Thymus (tissue), 11 donors: ENCODE data around the gene EML4. TPM values are rescaled to one million over a fixed set of nuclear protein-coding genes. Genes with fewer than 3 reads are reported as not detected.
A peak's percentile ranks its signal among the peaks of the same experiment; 100 is the strongest.

Source experiments
- DNase-seq, 9 donors: peaks; one replicate each; pipeline ENCODE4 v3.0.0-alpha.2; 2013; ENCODE audit warnings: low spot score in 9 of 9, low read depth in 6 of 9, missing footprints in 1 of 9
- H3K27ac ChIP-seq, 2 donors: one replicate each; pipeline ENCODE4 v1.5.1; 2013; ENCODE audit warnings: control low read depth in 1 of 2, low read depth in 1 of 2, low read length in 1 of 2, mild to moderate bottlenecking in 1 of 2, moderate library complexity in 1 of 2
- H3K27me3 ChIP-seq, 2 donors: one replicate each; pipeline ENCODE4 v1.5.1; 2013; ENCODE audit warnings: low read length in 1 of 2; ENCODE audit not compliant: control insufficient read depth in 2 of 2, insufficient read depth in 1 of 2
- H3K36me3 ChIP-seq, 2 donors: one replicate each; pipeline ENCODE4 v1.5.1; 2013; ENCODE audit warnings: low read length in 1 of 2, mild to moderate bottlenecking in 1 of 2, moderate library complexity in 1 of 2; ENCODE audit not compliant: control insufficient read depth in 2 of 2, insufficient read depth in 2 of 2
- H3K4me1 ChIP-seq, 2 donors: one replicate each; pipeline ENCODE4 v1.5.1; 2013; ENCODE audit warnings: low read length in 2 of 2; ENCODE audit not compliant: control insufficient read depth in 2 of 2, insufficient read depth in 2 of 2
- H3K4me3 ChIP-seq, 2 donors: one replicate each; pipeline ENCODE4 v1.5.1; 2013; ENCODE audit warnings: low read length in 2 of 2, control low read depth in 1 of 2, mild to moderate bottlenecking in 1 of 2
- H3K9me3 ChIP-seq, 2 donors: one replicate each; pipeline ENCODE4 v1.5.1; 2013; ENCODE audit warnings: low read length in 1 of 2, mild to moderate bottlenecking in 1 of 2; ENCODE audit not compliant: control insufficient read depth in 2 of 2, insufficient read depth in 1 of 2
- WGBS: extraction: QIAGEN DNeasy Blood & Tissue Kit; methylation state at CpG from one replicate; pipeline ENCODE4 v1.1.7; 2013; 5-methylcytosine and 5-hydroxymethylcytosine counted together
- polyA plus RNA-seq: library from polyadenylated mRNA; stranded (reverse); fragments of 200-250 nt; gene quantifications from one replicate; pipeline ENCODE4 v1.2.3, GENCODE V29; 2013
- total RNA-seq: library from RNA; stranded (reverse); fragments of 120-200 nt; gene quantifications from one replicate; pipeline ENCODE4 v1.2.4, GENCODE V29; 2013
- donor health status: healthy.

Gene EML4
- total and polyA plus RNA-seq, 2 donors: 23.5 to 28.5 TPM

DNA sequence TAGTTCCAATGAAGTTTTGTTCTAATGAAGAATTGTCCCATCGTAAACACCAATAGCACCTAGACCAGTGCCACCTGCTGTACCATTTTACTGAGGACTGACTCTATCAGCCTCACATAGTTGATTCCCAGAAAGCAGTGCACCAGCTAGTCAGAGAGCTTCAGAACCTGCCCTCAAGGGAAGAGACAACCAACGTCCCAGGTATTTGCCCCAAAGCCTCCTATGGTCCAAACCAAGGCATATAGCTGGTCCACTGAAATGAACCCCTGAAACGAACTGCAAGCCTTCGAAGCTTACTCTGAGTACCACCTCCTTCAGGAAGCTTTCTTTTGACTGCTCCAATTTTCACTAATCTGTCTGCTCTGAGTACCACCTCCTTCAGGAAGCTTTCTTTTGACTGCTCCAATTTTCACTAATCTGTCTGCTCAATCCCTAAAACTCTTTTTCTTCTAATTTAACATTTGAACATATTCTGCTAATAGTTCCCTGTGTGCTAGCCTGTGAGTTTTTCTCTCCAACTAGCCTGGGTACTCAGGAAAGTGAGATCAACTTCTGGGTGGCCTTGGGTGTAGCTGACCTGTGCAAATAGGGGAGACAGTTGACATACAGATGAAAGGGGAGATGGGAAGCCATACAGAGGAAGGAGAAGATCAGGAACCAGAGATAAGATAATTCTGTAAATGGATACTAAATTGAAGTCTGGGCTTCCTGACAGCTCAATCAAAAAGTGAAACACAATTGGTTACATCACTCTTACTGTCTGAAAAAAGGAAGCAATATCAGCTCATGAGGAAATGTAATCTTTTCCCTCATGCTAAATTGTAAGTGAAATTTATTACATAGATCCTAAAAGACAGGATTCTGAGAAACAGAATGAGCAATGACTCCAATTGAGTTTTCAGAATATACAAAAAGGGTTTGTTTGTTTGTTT, 33.5 kb upstream of the EML4 start:
- no peaks in the 10 kb centered on the region for H3K27me3 ChIP-seq
- H3K36me3 ChIP-seq: no peaks in the 10 kb centered on the region
- no peaks in the 10 kb centered on the region for H3K9me3 ChIP-seq
- H3K27ac ChIP-seq: no peak overlapping the region
- WGBS: 94% methylated on average over 4 of the region's 4 CpGs
- H3K4me3 ChIP-seq: no peak overlapping the region
- H3K4me1 ChIP-seq: peaks cover 26 to 45% of the 10 kb centered on the region in 2 donors
- DNase-seq: no peak

DNA sequence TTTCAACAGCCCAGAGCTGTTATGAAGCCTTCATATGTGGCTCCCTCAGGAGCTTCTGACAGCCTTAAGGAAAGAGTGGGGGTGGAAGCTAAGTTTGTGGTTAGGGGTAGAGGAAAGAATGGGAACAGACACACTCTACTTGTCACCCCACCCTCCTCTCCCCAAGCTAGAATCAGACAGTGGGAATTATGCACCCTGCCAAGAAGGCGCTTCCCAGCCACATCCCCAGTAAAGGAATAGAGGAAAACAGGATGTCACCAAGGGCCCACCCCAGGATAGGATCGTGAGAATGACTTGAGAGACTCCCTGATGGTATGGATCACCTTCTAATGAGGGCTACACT, 32.4 kb upstream of the EML4 start:
- Histone ChIP-seq H3K4me1 (peaks cover 34 to 52% of the 10 kb centered on the region in 2 donors), H3K27me3 (no peaks in the 10 kb centered on the region), H3K9me3 (no peaks in the 10 kb centered on the region), H3K36me3 (no peaks in the 10 kb centered on the region), H3K27ac (no peak overlapping the region), H3K4me3 (no peak overlapping the region)
- WGBS: 99% methylated on average over 2 of the region's 2 CpGs
- DNase-seq: no peak

DNA sequence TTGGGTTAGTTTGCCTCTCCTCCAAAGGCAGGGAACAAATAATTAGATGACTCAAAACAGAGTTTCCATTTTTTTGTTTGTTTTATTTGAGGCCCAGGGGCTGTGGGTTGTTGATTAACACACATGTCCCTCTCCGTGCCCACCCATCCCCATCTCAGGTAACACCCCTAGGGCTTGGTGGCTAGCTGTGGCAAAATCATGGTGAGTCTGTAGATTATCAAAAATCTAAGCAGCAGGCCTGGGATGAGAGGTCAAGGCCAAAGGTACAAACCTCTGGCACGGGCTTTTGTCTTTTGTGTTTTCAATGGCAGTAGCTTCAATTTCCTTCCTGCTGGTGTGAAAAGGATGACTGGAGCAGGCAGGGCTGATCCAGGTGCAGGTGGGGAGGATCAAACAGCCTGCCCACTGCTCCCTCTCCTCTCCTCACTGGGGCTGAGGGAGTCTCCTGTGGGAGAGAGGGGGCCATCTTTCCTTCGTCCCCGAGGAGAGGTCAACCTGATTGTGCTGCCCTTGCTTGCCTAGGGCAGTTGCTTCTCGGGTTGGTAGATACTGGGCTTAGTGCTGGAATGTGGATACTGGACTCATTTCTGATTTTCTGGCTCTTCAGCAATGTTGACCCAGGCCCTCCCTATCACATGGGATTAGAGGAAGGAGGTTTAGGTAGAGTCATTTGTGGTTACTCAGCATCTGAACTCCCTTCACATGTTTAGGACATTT, 31.9 kb upstream of the EML4 start:
- Histone ChIP-seq H3K27ac (no peak overlapping the region), H3K27me3 (no peaks in the 10 kb centered on the region), H3K9me3 (no peaks in the 10 kb centered on the region), H3K4me1 (peaks cover 34 to 50% of the 10 kb centered on the region in 2 donors), H3K36me3 (no peaks in the 10 kb centered on the region), H3K4me3 (no peak overlapping the region)
- no peak for DNase-seq
- WGBS: 95% methylated on average over 5 of the region's 5 CpGs

DNA sequence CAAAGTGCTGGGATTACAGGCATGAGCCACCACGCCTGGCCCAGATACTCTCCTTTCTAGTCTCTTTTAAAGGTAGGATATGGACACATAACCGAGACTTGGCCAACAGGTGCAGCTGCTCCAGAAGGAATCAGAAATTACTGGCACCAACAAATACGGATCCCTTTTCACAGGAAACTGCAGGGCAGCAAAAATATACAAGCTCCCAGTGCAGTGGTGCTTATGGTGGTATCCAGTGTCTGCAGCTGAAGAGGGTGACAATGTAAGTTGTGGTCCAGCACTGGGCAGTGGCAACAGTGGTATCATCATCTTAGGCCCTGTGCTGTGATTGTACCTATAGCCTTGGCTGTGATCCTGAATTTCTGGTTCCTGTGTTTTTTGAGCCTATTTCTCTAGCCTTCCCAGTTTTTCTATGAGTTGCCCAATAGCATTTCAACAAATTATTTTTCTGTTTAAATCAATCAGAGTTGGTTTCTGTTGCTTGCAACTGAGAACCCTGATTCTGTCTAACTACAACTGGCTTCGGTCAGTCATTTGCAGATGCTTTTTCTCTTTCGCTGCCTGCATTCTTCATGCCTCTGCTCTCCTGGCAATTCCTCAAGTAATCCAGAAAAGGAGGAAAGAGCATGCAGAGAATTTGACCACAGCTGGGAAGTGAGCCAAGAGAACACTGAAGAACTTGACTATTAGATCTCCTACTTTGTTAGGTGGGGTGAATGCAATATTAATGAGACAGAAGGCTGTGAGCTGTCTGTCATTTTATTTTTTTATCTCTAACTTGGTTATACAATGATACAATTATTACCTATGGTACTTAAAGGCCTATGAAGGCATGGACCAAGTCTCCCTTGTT, 30.8 kb upstream of the EML4 start:
- Histone ChIP-seq H3K36me3 (no peaks in the 10 kb centered on the region), H3K9me3 (no peaks in the 10 kb centered on the region), H3K4me1 (peaks cover 23 to 47% of the 10 kb centered on the region in 2 donors), H3K4me3 (no peak overlapping the region), H3K27ac (no peak overlapping the region), H3K27me3 (no peaks in the 10 kb centered on the region)
- DNase-seq: no peak
- 94% methylated on average over 5 of the region's 5 CpGs for WGBS

DNA sequence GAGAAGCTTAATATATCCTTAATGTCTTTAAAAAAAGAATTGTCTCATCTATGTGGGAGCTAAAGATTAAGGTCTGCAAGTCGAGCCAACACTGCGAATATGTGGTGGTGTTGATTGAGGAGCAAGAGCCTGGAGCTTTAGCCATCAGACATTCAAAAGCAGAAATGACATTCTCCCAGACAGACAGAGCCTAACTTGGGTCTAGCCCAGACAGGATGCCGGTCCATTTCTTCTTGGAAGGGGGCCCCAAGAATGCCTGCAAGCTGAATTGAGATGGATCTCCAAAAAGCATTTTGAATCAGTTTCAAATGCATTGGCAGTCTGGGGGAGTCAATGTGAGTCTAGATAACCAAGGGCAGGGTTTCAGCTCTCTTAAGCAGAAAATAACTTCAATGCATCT, 30.1 kb upstream of the EML4 start:
- H3K27ac ChIP-seq: no peak overlapping the region
- no peaks in the 10 kb centered on the region for H3K9me3 ChIP-seq
- 92% methylated on average over 3 of the region's 3 CpGs for WGBS
- no peaks in the 10 kb centered on the region for H3K36me3 ChIP-seq
- no peak for DNase-seq
- H3K27me3 ChIP-seq: no peaks in the 10 kb centered on the region
- H3K4me3 ChIP-seq: no peak overlapping the region
- peaks cover 18 to 42% of the 10 kb centered on the region in 2 donors for H3K4me1 ChIP-seq

DNA sequence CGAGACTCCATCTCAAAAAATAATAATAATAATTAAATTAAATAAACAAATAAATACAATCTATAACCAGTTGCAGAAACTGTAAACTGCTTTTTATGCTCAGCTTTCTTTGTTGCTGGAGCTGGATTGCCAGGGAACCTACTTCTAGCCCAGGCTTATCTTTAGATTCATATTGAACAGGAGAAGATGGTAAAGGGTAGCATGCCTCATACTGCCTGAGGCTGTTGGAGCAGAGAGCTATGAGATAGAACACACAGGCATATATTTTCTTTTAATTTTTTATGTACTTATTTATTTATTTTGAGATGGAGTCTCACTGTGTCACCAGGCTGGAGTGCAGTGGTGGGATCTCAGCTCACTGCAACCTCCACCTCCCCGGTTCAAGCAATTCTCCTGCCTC, 28.7 kb upstream of the EML4 start:
- no peaks in the 10 kb centered on the region for H3K36me3 ChIP-seq
- peaks cover 17 to 36% of the 10 kb centered on the region in 2 donors for H3K4me1 ChIP-seq
- 97% methylated on average over 2 of the region's 2 CpGs for WGBS
- no peak overlapping the region for H3K27ac ChIP-seq
- no peak overlapping the region for H3K4me3 ChIP-seq
- H3K27me3 ChIP-seq: no peaks in the 10 kb centered on the region
- no peak for DNase-seq
- no peaks in the 10 kb centered on the region for H3K9me3 ChIP-seq

DNA sequence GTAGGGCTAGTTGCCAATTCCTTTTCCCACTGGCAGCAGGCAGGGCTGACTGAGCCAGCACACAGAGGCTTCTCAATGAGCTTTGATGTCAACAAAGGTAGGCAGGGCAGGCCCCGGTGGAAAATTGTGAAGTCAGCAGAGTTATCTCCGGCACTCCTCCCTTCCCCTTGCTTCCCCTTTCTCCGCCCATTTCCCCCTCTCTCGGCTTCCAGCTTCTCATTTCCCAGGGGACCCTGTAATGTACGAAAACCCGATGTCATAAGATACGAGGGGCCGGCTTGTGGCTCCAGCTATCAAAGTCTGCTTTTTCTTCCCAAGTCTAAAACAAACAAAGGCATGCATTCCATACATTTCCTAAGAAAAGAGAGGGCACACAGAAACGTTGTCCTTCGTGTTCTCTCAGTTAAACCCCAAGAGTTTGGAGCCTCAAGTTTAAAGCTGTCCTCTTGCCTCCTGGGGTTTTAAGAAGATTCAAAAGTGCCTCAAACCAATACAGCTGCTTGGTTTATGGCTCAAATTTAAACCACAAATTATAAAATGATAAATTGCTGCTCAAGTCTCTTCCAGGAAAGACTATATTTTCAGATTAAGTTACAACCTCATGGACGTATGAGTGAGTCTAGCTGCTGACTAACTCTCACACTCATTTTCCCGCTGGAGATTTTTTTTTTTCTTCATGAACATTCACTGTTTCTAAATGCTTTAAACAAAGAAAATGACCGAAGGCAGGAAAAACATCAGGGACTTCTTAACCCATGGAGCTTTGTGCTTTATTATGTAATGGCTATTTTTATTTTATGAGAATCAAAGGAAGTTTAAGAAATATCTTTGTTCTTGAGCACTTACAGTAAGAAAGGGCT, 27.2 kb upstream of the EML4 start:
- 8% methylated on average over 13 of the region's 13 CpGs for WGBS
- peaks cover 13 to 28% of the 10 kb centered on the region in 2 donors for H3K4me1 ChIP-seq

DNA sequence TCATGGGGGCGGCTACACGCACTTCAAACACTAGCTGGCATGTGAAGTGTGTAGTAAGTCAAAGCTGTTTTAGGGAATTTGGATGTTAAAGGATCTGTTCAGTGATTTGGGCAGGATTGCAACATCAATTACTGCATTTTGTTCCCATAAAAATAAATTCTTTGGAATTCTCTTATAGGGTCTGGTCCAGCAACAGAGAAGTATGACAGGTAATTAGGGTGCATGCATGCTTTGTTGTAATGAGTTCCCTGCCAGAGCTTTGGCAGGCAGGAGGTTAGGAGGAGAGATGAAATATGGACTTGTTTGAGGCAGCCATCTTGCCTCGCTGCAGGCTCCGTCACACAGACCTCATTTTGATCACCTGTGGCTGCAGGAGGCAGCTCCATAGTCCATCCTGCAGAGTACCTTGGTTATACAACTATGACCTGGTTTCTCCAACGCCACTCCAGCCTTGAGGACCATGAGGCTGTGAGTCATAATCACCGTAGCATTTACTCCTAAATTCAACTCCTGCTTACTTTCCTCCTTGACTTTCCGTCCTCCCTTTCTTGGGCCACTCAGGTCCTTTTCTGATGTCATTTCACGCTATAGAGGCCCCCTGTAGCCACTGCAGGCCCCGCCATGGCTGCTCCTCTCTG, 26.5 kb upstream of the EML4 start:
- Histone ChIP-seq H3K4me3 (no peak overlapping the region), H3K4me1 (peaks cover 13 to 24% of the 10 kb centered on the region in 2 donors), H3K27ac (peak overlapping the region in 1 of 2 donors; percentile 75), H3K9me3 (no peaks in the 10 kb centered on the region), H3K36me3 (no peaks in the 10 kb centered on the region), H3K27me3 (no peaks in the 10 kb centered on the region)
- WGBS: 78% methylated on average over 9 of the region's 9 CpGs
- no peak for DNase-seq

More for the DNA sequence above, 27.2 kb upstream of the EML4 start:
- no peaks in the 10 kb centered on the region for H3K27me3 ChIP-seq
- peak overlapping the region; percentile 52 to 75 for H3K27ac ChIP-seq
- H3K36me3 ChIP-seq: no peaks in the 10 kb centered on the region
- H3K4me3 ChIP-seq: no peak overlapping the region
- DNase-seq: peak in 3 of 9 donors; percentile 36 to 67 (median 38)
- H3K9me3 ChIP-seq: no peaks in the 10 kb centered on the region
